GM19455 (cell line): ENCODE data around the gene LRRN4CL.
"Not testable (repeated sequence)": the region's sequence is repeated elsewhere in the genome, so short reads cannot be mapped to it uniquely, and the experiment has no call there.

Source experiments
- ATAC-seq: cut with Tn5 transposase; IDR thresholded peaks from one replicate; pipeline ENCODE4 v1.9.1; 2021; ENCODE audit not compliant: unreplicated experiment

Gene LRRN4CL

GRCh38 chr11:62710001-62710345 is 20.6 kb upstream of the LRRN4CL start:
- ATAC-seq = peak; percentile 9

- ATAC-seq = peak; percentile 70
Observed at GRCh38 chr11:62709247-62710000, 20.1 kb upstream of the LRRN4CL start.

GRCh38 chr11:62708793-62709192 is 19.5 kb upstream of the LRRN4CL start:
- ATAC-seq = no peak

GRCh38 chr11:62708392-62708791 is 19.1 kb upstream of the LRRN4CL start:
- ATAC-seq = no peak

- no peak for ATAC-seq
Observed at GRCh38 chr11:62707277-62707861, 18.0 kb upstream of the LRRN4CL start, which contains the start of the genes BSCL2 and GNG3. Gene BSCL2 (minus strand): TSS chr11:62707424. CDS start chr11:62707195, 229 bp downstream. Gene GNG3 (plus strand): TSS chr11:62707676. CDS start chr11:62708296, 620 bp downstream.

GRCh38 chr11:62706850-62707247 is 17.5 kb upstream of the LRRN4CL start:
- ATAC-seq = no peak

- peak; percentile 61 for ATAC-seq
Observed at GRCh38 chr11:62705880-62706849, 16.8 kb upstream of the LRRN4CL start.

GRCh38 chr11:62705413-62705812 is 16.1 kb upstream of the LRRN4CL start:
- no peak for ATAC-seq

- not testable (repeated sequence) for ATAC-seq
Observed at GRCh38 chr11:62703921-62704320, 14.6 kb upstream of the LRRN4CL start.

GRCh38 chr11:62702246-62702645 is 12.9 kb upstream of the LRRN4CL start:
- ATAC-seq = no peak

GRCh38 chr11:62694455-62695167 is 5.3 kb upstream of the LRRN4CL start:
- no peak for ATAC-seq

- ATAC-seq = not testable (repeated sequence)
Observed at GRCh38 chr11:62693624-62694023, 4.3 kb upstream of the LRRN4CL start.

- ATAC-seq = no peak
Observed at GRCh38 chr11:62688491-62688890, 839 bp downstream of the LRRN4CL start.

- ATAC-seq = no peak
Observed at GRCh38 chr11:62687508-62688396, 1.6 kb downstream of the LRRN4CL start.

GRCh38 chr11:62682518-62682917 is 6.8 kb downstream of the LRRN4CL start:
- no peak for ATAC-seq

- ATAC-seq = no peak
Observed at GRCh38 chr11:62680825-62681240, 8.5 kb downstream of the LRRN4CL start.

- ATAC-seq = peak; percentile 81
Observed at GRCh38 chr11:62678770-62679696, 10.3 kb downstream of the LRRN4CL start, which contains the start of gene UBXN1. Gene UBXN1 (minus strand): TSS chr11:62679073. CDS start chr11:62678923, 150 bp downstream.

- no peak for ATAC-seq
Observed at GRCh38 chr11:62678433-62678769, 10.9 kb downstream of the LRRN4CL start.

- ATAC-seq = no peak
Observed at GRCh38 chr11:62677714-62678113, 11.6 kb downstream of the LRRN4CL start.
